ENCODE data around the gene NACC2.

NACC2 gene

DNA sequence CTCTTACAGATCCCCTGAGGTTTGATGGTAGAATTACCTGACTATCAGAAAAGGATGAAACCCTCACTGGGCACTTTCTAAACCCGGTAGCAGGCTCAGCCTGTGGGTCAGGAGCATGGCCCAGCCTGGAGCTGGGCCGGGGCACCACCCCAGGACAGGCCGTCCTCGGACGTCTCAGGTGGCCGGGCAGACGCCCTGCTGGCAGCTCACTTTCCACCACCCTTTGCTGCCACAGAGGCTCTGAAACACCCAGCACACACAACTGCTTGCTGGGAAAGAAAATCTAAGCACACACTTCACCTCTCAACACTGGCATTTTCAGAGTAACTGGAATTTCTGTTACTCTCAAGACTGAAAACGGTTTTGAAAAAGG, 138.3 kb downstream of the NACC2 start:
- DNase-seq (ENCODE audit: low read depth): no peak
